GM10248 (cell line): ENCODE data around the gene STK32C.

Source experiments
- CTCF ChIA-PET: fragments of 300-600 bp; sonication (Branson Sonifier 250); formaldehyde crosslinking; extraction: SDS; loops from one replicate; lab custom pipeline; 2021; ENCODE audit warnings: antibody characterized with exemption; lab: Yijun Ruan, JAX
- POLR2A ChIA-PET: fragments of 350-650 bp; sonication (Branson Sonifier 250); formaldehyde crosslinking; extraction: SDS; loops from one replicate; lab custom pipeline; 2020; ENCODE audit warnings: antibody characterized with exemption; lab: Yijun Ruan, JAX
- DNase-seq: peaks from one replicate; pipeline ENCODE4 v3.0.0; 2012; ENCODE audit errors: extremely low spot score
- TF ChIP-seq, protein P1 (sequence below): IDR thresholded peaks from 2 replicates; pipeline ENCODE4 v1.5.1; 2012; ENCODE audit warnings: mild to moderate bottlenecking, low read depth; ENCODE audit errors: extremely low read depth, missing control alignments, control extremely low read depth

Gene STK32C

DNA sequence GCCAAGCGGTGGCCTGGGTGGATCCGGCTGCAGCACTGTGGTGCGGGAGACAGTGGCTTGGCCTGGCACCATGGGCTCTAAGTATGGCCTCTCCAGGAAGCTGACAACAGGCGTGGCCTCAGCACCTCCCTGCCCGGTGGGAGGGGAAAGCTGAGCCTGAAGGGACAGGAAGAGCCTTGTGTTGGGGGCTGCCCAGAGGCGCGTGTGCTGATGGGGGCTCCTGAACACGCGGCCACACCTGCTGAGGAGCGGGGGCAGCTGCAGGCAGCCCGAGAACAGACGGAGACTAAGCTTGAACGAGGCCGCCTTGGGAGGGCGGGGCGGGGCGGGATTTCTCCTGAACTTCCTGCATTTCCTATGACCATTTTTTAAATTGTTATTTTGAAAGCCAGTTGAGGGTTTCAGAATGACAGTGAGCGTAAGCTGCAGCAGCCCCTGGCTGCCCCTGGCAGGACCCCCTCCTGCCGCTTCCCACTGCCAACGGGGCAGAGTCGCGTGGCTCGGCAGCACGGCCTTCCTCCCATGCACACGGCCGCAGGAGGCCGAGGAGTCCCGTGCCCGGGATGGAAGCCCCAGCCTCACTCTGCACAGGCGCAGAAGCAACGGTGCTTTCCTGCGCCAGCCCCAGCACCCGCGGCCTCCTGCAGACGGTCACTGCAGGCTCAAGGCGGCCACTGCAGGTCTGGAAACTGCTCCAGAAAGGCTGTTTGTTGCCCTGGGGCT, 77.8 kb downstream of the STK32C start:
- peak; percentile 85 for DNase-seq
- POLR2A ChIA-PET: no interaction called here
- TF ChIP-seq, protein P1, sequence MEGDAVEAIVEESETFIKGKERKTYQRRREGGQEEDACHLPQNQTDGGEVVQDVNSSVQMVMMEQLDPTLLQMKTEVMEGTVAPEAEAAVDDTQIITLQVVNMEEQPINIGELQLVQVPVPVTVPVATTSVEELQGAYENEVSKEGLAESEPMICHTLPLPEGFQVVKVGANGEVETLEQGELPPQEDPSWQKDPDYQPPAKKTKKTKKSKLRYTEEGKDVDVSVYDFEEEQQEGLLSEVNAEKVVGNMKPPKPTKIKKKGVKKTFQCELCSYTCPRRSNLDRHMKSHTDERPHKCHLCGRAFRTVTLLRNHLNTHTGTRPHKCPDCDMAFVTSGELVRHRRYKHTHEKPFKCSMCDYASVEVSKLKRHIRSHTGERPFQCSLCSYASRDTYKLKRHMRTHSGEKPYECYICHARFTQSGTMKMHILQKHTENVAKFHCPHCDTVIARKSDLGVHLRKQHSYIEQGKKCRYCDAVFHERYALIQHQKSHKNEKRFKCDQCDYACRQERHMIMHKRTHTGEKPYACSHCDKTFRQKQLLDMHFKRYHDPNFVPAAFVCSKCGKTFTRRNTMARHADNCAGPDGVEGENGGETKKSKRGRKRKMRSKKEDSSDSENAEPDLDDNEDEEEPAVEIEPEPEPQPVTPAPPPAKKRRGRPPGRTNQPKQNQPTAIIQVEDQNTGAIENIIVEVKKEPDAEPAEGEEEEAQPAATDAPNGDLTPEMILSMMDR: no peak
- CTCF ChIA-PET: no interaction called here

DNA sequence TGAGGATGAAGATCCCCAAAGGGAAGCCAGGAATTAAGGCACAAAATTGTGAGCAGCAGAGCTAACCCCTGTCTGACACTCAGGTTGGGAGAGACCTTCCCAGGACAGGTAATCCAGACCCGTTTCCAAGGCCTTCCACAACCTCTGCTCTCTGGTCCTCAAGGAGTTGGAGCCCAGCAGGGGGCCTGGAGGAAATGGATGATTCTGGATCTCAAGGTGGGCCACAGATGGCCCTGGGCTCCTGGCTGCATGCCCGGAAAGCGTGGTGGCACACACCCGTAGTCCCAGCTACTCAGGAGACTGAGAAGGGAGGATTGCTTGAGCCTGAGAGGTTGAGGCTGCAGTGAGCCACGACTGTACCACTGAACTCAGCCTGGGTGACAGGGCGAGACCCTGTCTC, 78.7 kb downstream of the STK32C start:
- CTCF ChIA-PET: no interaction called here
- POLR2A ChIA-PET: no interaction called here
- DNase-seq: no peak
- TF ChIP-seq, protein P1: no peak

GRCh38 chr10:132228616-132229015, 79.1 kb downstream of the STK32C start:
- ChIA-PET POLR2A (no interaction called here), CTCF (no interaction called here)
- DNase-seq: no peak
- TF ChIP-seq, protein P1: no peak

- CTCF ChIA-PET: interaction anchor here (1.2 kb wide), 1 partner anchor 125 kb away, joined by 3 read pairs; no protein-coding TSS in a partner anchor
- DNase-seq: no peak
- TF ChIP-seq, protein P1: no peak
- POLR2A ChIA-PET: no interaction called here
Observed at GRCh38 chr10:132227851-132228390, 79.8 kb downstream of the STK32C start.

DNA sequence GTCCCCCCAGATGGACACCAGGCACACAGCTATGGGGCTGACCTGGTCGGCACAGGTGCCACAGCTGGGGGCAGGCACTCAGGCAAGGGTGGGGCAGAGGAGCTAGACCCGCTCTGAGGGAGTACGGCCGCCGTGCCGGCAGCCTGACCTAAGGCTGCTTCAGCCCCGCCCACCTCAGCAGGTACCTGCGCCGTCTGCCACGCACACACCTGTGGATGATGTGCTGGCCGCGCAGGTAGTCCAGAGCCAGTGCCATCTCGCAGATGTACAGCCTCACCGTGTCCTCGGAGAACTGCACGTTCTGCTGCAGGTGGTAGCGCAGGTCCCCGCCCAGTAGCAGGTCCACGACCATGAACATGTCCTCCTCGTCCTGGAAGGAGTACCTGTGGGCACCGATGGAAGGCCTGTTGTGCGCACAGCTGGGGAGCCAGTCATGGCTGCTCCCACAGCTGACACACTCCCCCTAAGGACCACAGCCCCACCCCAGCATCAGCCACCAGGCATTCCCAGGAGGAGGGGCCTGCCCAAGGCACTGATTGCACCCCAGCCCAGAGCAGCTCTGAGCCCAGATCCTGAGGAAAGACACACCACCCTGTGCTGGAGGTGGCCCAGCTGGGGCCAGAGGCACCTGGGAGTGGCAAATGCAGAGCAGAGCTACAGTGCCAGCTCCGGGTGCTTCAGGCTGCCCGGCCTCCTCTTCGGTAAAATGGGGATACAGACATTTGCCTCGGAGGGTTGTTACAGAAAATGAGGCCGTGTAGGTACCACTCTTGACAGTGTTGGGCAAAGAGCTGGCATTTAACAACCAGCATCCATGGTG, 81.0 kb downstream of the STK32C start:
- no peak for DNase-seq
- TF ChIP-seq, protein P1: no peak
- CTCF ChIA-PET: interaction anchor here (1.2 kb wide), 1 partner anchor 126 kb away, joined by 3 read pairs; no protein-coding TSS in a partner anchor
- POLR2A ChIA-PET: no interaction called here

- no peak for DNase-seq
- TF ChIP-seq, protein P1: no peak
- CTCF ChIA-PET: no interaction called here
- POLR2A ChIA-PET: no interaction called here
Observed at GRCh38 chr10:132225849-132226205, 81.9 kb downstream of the STK32C start.
